CD14-positive monocyte (primary cell): Measurements from ENCODE around the gene PTPRN2. TPM values are rescaled to one million over a fixed set of nuclear protein-coding genes. Genes with fewer than 3 reads are reported as not detected.

Experiments used
- DNase-seq, 3 donors: peaks; one replicate each; pipeline ENCODE4 v3.0.0-alpha.2; 2011 to 2022
- H2AFZ ChIP-seq: 2 replicates; pipeline ENCODE4 v1.6.0; 2012; ENCODE audit warnings: mild to moderate bottlenecking, low read depth, low read length, inconsistent platforms; ENCODE audit not compliant: insufficient read depth, poor library complexity, severe bottlenecking
- H3K27ac ChIP-seq, 2 donors: 1 replicate in 1 of 2; 2 replicates in 1 of 2; pipeline ENCODE4 v1.5.1; 2012 to 2013; ENCODE audit warnings: low read length in 2 of 2, control low read depth in 1 of 2, inconsistent platforms in 1 of 2, low read depth in 1 of 2, mild to moderate bottlenecking in 1 of 2
- H3K27me3 ChIP-seq, 2 donors: one replicate each; pipeline versions ENCODE4 v1.6.0 to v1.6.1; 2011 to 2013; ENCODE audit warnings: low read length in 2 of 2; ENCODE audit not compliant: control insufficient read depth in 2 of 2, insufficient read depth in 2 of 2
- H3K36me3 ChIP-seq, 2 donors: replicated peaks in 1 of 2; 1 replicate in 1 of 2; 2 replicates in 1 of 2; pipeline versions ENCODE4 v1.5.1 to v1.6.1; 2012 to 2013; ENCODE audit warnings: low read length in 2 of 2, control low read depth in 1 of 2, inconsistent platforms in 1 of 2, mild to moderate bottlenecking in 1 of 2; ENCODE audit not compliant: insufficient read depth in 2 of 2, control insufficient read depth in 1 of 2
- H3K4me1 ChIP-seq, 2 donors: 1 replicate in 1 of 2; 2 replicates in 1 of 2; pipeline versions ENCODE4 v1.5.1 to v1.6.1; 2012 to 2013; ENCODE audit warnings: low read length in 2 of 2, control low read depth in 1 of 2, inconsistent platforms in 1 of 2, mild to moderate bottlenecking in 1 of 2, moderate library complexity in 1 of 2; ENCODE audit not compliant: insufficient read depth in 2 of 2, control insufficient read depth in 1 of 2
- H3K4me2 ChIP-seq: replicated peaks from 2 replicates; pipeline ENCODE3; 2012; ENCODE audit warnings: low read length, moderate library complexity, mild to moderate bottlenecking; ENCODE audit not compliant: poor library complexity, severe bottlenecking; ENCODE audit errors: extremely low read depth
- H3K4me3 ChIP-seq, 3 experiments: fragments of 200-600 bp in 1 of 3; sonication (generic) in 1 of 3; replicated peaks in 1 of 3; 1 replicate in 2 of 3; 2 replicates in 1 of 3; pipeline ENCODE4 v1.5.1; 2011 to 2013; ENCODE audit warnings: low read length in 3 of 3, mild to moderate bottlenecking in 3 of 3, control low read depth in 2 of 3, low read depth in 2 of 3, inconsistent platforms in 1 of 3, moderate library complexity in 1 of 3
- H3K79me2 ChIP-seq: 2 replicates; pipeline ENCODE4 v1.6.0; 2012; ENCODE audit warnings: mild to moderate bottlenecking, control low read depth, inconsistent platforms, low read length, moderate library complexity; ENCODE audit not compliant: insufficient read depth
- H3K9ac ChIP-seq: 2 replicates; pipeline ENCODE4 v1.6.0; 2017; ENCODE audit warnings: low read length, mild to moderate bottlenecking; ENCODE audit not compliant: insufficient read depth, poor library complexity, severe bottlenecking
- H3K9me3 ChIP-seq, 2 donors: replicated peaks in 1 of 2; 1 replicate in 1 of 2; 2 replicates in 1 of 2; pipeline versions ENCODE4 v1.5.1 to v1.6.1; 2012 to 2013; ENCODE audit warnings: low read length in 2 of 2, control low read depth in 1 of 2; ENCODE audit not compliant: control insufficient read depth in 1 of 2, insufficient read depth in 1 of 2
- H4K20me1 ChIP-seq: 2 replicates; pipeline ENCODE4 v1.6.0; 2012; ENCODE audit warnings: mild to moderate bottlenecking, low read length, control low read depth, moderate library complexity; ENCODE audit not compliant: insufficient read depth
- H3K27ac Mint-ChIP-seq, 7 donors: one replicate each; pipeline ENCODE4 v1.8.0; 2020; ENCODE audit warnings: mild to moderate bottlenecking in 7 of 7, mixed read lengths in 7 of 7, moderate library complexity in 6 of 7, inconsistent platforms in 2 of 7
- H3K27me3 Mint-ChIP-seq, 3 donors: one replicate each; pipeline ENCODE4 v1.8.0; 2021 to 2022; ENCODE audit warnings: low read depth in 3 of 3, mild to moderate bottlenecking in 3 of 3, mixed read lengths in 3 of 3, moderate library complexity in 3 of 3, inconsistent platforms in 1 of 3
- H3K36me3 Mint-ChIP-seq, 2 donors: one replicate each; pipeline ENCODE4 v1.8.0; 2020; ENCODE audit warnings: mixed read lengths in 2 of 2, inconsistent platforms in 1 of 2, mild to moderate bottlenecking in 1 of 2
- H3K4me1 Mint-ChIP-seq: one replicate; pipeline ENCODE4 v1.8.0; 2020; ENCODE audit warnings: mild to moderate bottlenecking, mixed read lengths
- H3K4me3 Mint-ChIP-seq, 2 donors: one replicate each; pipeline ENCODE4 v1.8.0; 2020; ENCODE audit warnings: mild to moderate bottlenecking in 2 of 2, mixed read lengths in 2 of 2, moderate library complexity in 1 of 2
- H3K9me3 Mint-ChIP-seq, 7 donors: one replicate each; pipeline ENCODE4 v1.8.0; 2020 to 2022; ENCODE audit warnings: mixed read lengths in 7 of 7, mild to moderate bottlenecking in 6 of 7, moderate library complexity in 6 of 7, inconsistent platforms in 2 of 7
- WGBS: methylation state at CpG from one replicate; pipeline ENCODE4 v1.1.5; 2013; ENCODE audit warnings: missing lambda C conversion rate; ENCODE audit not compliant: insufficient coverage; 5-methylcytosine and 5-hydroxymethylcytosine counted together
- intact Hi-C, 2 donors: fragments of 100-400 bp; cut with micrococcal nuclease; formaldehyde crosslinking; loops; one replicate each; pipeline versions ENCODE4 v1.15.0 to v1.15.1; 2023
- polyA plus RNA-seq, 3 donors: library from polyadenylated mRNA; depleted of rRNA in 1 of 3; unstranded in 2 of 3; stranded (reverse) in 1 of 3; fragments of 300-500 nt in 2 of 3; fragments of >200 nt in 1 of 3; fragmentation: Illumina TruSeq in 2 of 3; gene quantifications; 1 replicate in 2 of 3; 2 replicates in 1 of 3; pipeline ENCODE4 v1.2.3, GENCODE V29; 2012 to 2021
- TF ChIP-seq, protein P1 (sequence below): fragments of 200-600 bp; IDR thresholded peaks from one replicate; pipeline ENCODE4 v1.8.0; 2022; ENCODE audit warnings: antibody characterized with exemption, mild to moderate bottlenecking

PTPRN2 gene
- polyA plus RNA-seq, 3 donors: 0.25 to 1.4 (median 0.97) TPM

DNA sequence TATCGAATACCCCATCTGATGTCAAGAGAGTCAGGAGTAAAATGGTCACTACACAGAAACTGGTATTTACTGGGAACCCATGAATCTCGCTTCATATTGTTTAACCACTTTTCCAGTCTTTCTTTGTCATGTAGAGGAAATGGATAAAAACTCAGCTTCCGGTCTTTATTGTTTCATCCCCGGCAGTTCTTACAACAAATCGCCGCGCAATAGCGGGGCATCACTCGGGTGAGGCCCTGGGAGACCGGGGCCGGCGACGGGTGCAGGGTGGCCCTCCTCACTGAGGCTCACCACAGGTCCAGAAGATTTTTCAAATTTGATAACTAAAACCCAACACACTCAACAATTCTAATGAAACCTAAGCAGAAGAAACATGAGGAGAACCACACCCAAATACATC lies 35.6 kb upstream of the PTPRN2 start:
- Mint-ChIP-seq H3K9me3 (no peaks in the 10 kb centered on the region), H3K27me3 (no peaks in the 10 kb centered on the region), H3K4me1 (no peaks in the 10 kb centered on the region), H3K4me3 (no peak overlapping the region), H3K27ac (no peak overlapping the region), H3K36me3 (peaks cover 37 to 70% of the 10 kb centered on the region in 2 donors)
- H4K20me1 ChIP-seq: no peaks in the 10 kb centered on the region
- H2AFZ ChIP-seq: no peak overlapping the region
- no peak overlapping the region for H3K27ac ChIP-seq
- no peaks in the 10 kb centered on the region for H3K9me3 ChIP-seq
- H3K9ac ChIP-seq: no peak overlapping the region
- no peaks in the 10 kb centered on the region for H3K79me2 ChIP-seq
- no peak overlapping the region for H3K4me3 ChIP-seq
- H3K4me2 ChIP-seq: no peak overlapping the region
- H3K36me3 ChIP-seq: peaks cover 6 to 47% of the 10 kb centered on the region in 2 donors
- intact Hi-C loops: no loop called here
- no peak for DNase-seq
- H3K27me3 ChIP-seq: no peaks in the 10 kb centered on the region
- WGBS: 90% methylated on average over 2 of the region's 13 CpGs
- TF ChIP-seq, protein P1, sequence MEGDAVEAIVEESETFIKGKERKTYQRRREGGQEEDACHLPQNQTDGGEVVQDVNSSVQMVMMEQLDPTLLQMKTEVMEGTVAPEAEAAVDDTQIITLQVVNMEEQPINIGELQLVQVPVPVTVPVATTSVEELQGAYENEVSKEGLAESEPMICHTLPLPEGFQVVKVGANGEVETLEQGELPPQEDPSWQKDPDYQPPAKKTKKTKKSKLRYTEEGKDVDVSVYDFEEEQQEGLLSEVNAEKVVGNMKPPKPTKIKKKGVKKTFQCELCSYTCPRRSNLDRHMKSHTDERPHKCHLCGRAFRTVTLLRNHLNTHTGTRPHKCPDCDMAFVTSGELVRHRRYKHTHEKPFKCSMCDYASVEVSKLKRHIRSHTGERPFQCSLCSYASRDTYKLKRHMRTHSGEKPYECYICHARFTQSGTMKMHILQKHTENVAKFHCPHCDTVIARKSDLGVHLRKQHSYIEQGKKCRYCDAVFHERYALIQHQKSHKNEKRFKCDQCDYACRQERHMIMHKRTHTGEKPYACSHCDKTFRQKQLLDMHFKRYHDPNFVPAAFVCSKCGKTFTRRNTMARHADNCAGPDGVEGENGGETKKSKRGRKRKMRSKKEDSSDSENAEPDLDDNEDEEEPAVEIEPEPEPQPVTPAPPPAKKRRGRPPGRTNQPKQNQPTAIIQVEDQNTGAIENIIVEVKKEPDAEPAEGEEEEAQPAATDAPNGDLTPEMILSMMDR: no peak
- no peaks in the 10 kb centered on the region for H3K4me1 ChIP-seq

DNA sequence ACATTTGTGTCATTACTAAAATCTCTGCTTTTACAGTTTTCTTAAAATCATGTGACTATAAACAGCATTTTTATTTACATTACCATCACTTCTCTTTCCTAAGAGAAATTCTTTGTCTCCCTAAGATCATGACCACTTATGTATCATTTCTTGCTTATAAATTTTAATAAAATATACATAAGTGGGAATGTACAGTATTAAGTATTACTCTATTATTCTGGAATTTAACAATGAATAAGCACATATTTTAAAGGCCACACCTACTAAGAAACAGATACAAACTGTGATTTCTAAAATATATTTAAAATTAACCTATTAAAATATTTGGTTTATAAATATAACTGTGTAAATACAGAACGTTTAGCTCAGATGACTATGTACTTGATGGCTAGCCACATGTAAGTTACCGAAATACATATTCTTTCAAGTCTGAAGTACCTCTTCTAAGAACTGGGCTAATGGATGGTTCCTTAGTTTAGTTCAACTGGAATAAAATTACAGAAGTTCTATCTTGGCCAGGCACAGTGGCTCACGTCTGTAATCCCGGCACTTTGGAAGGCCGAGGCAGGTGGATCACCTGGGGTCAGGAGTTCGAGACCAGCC lies 33.3 kb upstream of the PTPRN2 start:
- no peak overlapping the region for H3K27ac Mint-ChIP-seq
- no peaks in the 10 kb centered on the region for H3K79me2 ChIP-seq
- H3K36me3 Mint-ChIP-seq: peaks cover 34 to 66% of the 10 kb centered on the region in 2 donors

More for the DNA sequence above, 33.3 kb upstream of the PTPRN2 start:
- Histone ChIP-seq H3K9ac (no peak overlapping the region), H4K20me1 (no peaks in the 10 kb centered on the region), H3K9me3 (no peaks in the 10 kb centered on the region), H3K27me3 (no peaks in the 10 kb centered on the region), H3K4me1 (no peaks in the 10 kb centered on the region), H3K4me2 (no peak overlapping the region), H2AFZ (no peak overlapping the region), H3K4me3 (no peak overlapping the region), H3K36me3 (peaks cover 0 to 33% of the 10 kb centered on the region in 2 donors), H3K27ac (no peak overlapping the region)
- intact Hi-C loops: no loop called here
- Mint-ChIP-seq H3K27me3 (no peaks in the 10 kb centered on the region), H3K9me3 (no peaks in the 10 kb centered on the region), H3K4me1 (no peaks in the 10 kb centered on the region), H3K4me3 (no peak overlapping the region)
- DNase-seq: no peak
- TF ChIP-seq, protein P1: no peak
- WGBS: no CpG with 5 or more reads among the region's 6 CpGs
